Esophagus squamous epithelium (tissue), 5 donors: ENCODE results near the gene TRMT2A. TPM values are rescaled to one million over a fixed set of nuclear protein-coding genes. Genes with fewer than 3 reads are reported as not detected.

Experiments
- DNase-seq: peaks from one replicate; lab custom pipeline; 2025; lab: John Stamatoyannopoulos, UW
- H3K27ac ChIP-seq, 4 donors: fragments of 200-600 bp; sonication (generic); one replicate each; pipeline ENCODE4 v1.5.1; 2016 to 2019; ENCODE audit warnings: mild to moderate bottlenecking in 1 of 4
- H3K27me3 ChIP-seq, 4 donors: fragments of 200-600 bp; sonication (generic); 1 replicate in 3 of 4; 2 replicates in 1 of 4; pipeline versions ENCODE4 v1.5.1 to v1.6.0; 2017 to 2021; ENCODE audit warnings: antibody characterized with exemption in 1 of 4
- H3K36me3 ChIP-seq, 3 donors: fragments of 200-600 bp; sonication (generic); one replicate each; pipeline ENCODE4 v1.5.1; 2016 to 2019
- H3K4me1 ChIP-seq, 3 donors: fragments of 200-600 bp; sonication (generic); one replicate each; pipeline ENCODE4 v1.5.1; 2017 to 2019
- H3K4me3 ChIP-seq, 4 donors: fragments of 200-600 bp; sonication (generic); 1 replicate in 3 of 4; 2 replicates in 1 of 4; pipeline ENCODE4 v1.5.1; 2016 to 2019; ENCODE audit warnings: mild to moderate bottlenecking in 2 of 4, moderate library complexity in 1 of 4
- H3K9me3 ChIP-seq, 3 donors: fragments of 200-600 bp; sonication (generic); one replicate each; pipeline ENCODE4 v1.5.1; 2016 to 2019
- CTCF ChIP-seq, 6 experiments: fragments of 450-650 bp in 4 of 6; fragments of 200-600 bp in 2 of 6; sonication (generic) in 2 of 6; IDR thresholded peaks; one replicate each; pipeline ENCODE4 v1.5.1; 2016 to 2019; ENCODE audit warnings: antibody characterized with exemption in 6 of 6, mild to moderate bottlenecking in 4 of 6, moderate library complexity in 4 of 6
- POLR2A ChIP-seq, 4 donors: fragments of 450-650 bp; IDR thresholded peaks; one replicate each; pipeline ENCODE4 v1.6.1; 2017; ENCODE audit warnings: antibody characterized with exemption in 4 of 4, mild to moderate bottlenecking in 4 of 4, moderate library complexity in 3 of 4
- WGBS, 2 donors: methylation state at CpG; one replicate each; pipeline ENCODE4 v1.1.5; 2018; 5-methylcytosine and 5-hydroxymethylcytosine counted together
- intact Hi-C: fragments of 100-400 bp; cut with DNase I; formaldehyde crosslinking; loops from one replicate; pipeline ENCODE4 v1.15.0; 2022
- total RNA-seq, 4 donors: library from RNA; depleted of rRNA; stranded (reverse); fragments of >200 nt; gene quantifications; one replicate each; pipeline ENCODE4 v1.1.0, GENCODE V29; 2016
- donor health status: DM: yes; HTN: yes; CAD: no.

Gene TRMT2A
- total RNA-seq, 4 donors from 2014 or later: 30.9 to 58.6 (median 41.3) TPM

GRCh38 chr22:20135265-20135664 is 18.2 kb upstream of the TRMT2A start:
- Histone ChIP-seq H3K27ac (peak overlapping the region in 1 of 4 donors; percentile 9), H3K27me3 (no peaks in the 10 kb centered on the region), H3K36me3 (peaks cover 0 to 14% (median under 1%) of the 10 kb centered on the region in 3 donors), H3K9me3 (no peaks in the 10 kb centered on the region), H3K4me1 (peaks cover 39 to 78% (median 65%) of the 10 kb centered on the region in 3 donors), H3K4me3 (no peak overlapping the region)
- intact Hi-C loops: no loop called here
- no peak for DNase-seq
- no peak for TF ChIP-seq POLR2A (IDR thresholded peaks at IDR 0.05)
- no peak for TF ChIP-seq CTCF (IDR thresholded peaks at IDR 0.05)
- WGBS, 2 donors: 80% methylated on average over 2 of the region's 4 CpGs; no CpG with 5 or more reads in 1 of the 2 donors

- no peak for TF ChIP-seq POLR2A (IDR thresholded peaks at IDR 0.05)
- WGBS, 2 donors: 43 to 67% methylated on average over 3 to 6 of the region's 12 CpGs
- intact Hi-C loops: no loop called here
- no peak overlapping the region for H3K4me3 ChIP-seq
- H3K27ac ChIP-seq: no peak overlapping the region
- no peaks in the 10 kb centered on the region for H3K27me3 ChIP-seq
- no peak for DNase-seq
- peaks cover 0 to 2% (median 0%) of the 10 kb centered on the region in 3 donors for H3K36me3 ChIP-seq
- peaks cover 39 to 79% (median 65%) of the 10 kb centered on the region in 3 donors for H3K4me1 ChIP-seq
- H3K9me3 ChIP-seq: no peaks in the 10 kb centered on the region
These were observed 17.0 kb upstream of the TRMT2A start for GRCh38 chr22:20133930-20134549.

GRCh38 chr22:20132686-20133246 is 15.7 kb upstream of the TRMT2A start:
- TF ChIP-seq POLR2A (IDR thresholded peaks at IDR 0.05) (no peak), CTCF (IDR thresholded peaks at IDR 0.05) (no peak)
- peaks cover 34 to 69% (median 60%) of the 10 kb centered on the region in 3 donors for H3K4me1 ChIP-seq
- H3K27ac ChIP-seq: peak overlapping the region in 3 of 4 donors; percentile 59 to 98 (median 88)
- H3K9me3 ChIP-seq: no peaks in the 10 kb centered on the region
- DNase-seq: no peak
- peak overlapping the region; percentile 69 to 100 (median 90) for H3K4me3 ChIP-seq
- H3K36me3 ChIP-seq: peaks cover 0 to 2% (median 0%) of the 10 kb centered on the region in 3 donors
- 40 to 50% methylated on average over 1 to 4 of the region's 16 CpGs for WGBS, 2 donors
- H3K27me3 ChIP-seq: no peaks in the 10 kb centered on the region
- intact Hi-C loops: no loop called here

- no peak for TF ChIP-seq CTCF (IDR thresholded peaks at IDR 0.05)
- no peak for TF ChIP-seq POLR2A (IDR thresholded peaks at IDR 0.05)
- H3K27ac ChIP-seq: peak overlapping the region; percentile 59 to 98 (median 93)
- no CpG with 5 or more reads among the region's 72 CpGs for WGBS, 2 donors
- H3K36me3 ChIP-seq: peaks cover 0 to 9% (median 0%) of the 10 kb centered on the region in 3 donors
- H3K4me3 ChIP-seq: peak overlapping the region; percentile 69 to 100 (median 90)
- DNase-seq: no peak
- H3K9me3 ChIP-seq: no peaks in the 10 kb centered on the region
- intact Hi-C loops: no loop called here
- no peaks in the 10 kb centered on the region for H3K27me3 ChIP-seq
- H3K4me1 ChIP-seq: peaks cover 27 to 62% (median 53%) of the 10 kb centered on the region in 3 donors
These were observed 15.0 kb upstream of the TRMT2A start for GRCh38 chr22:20131859-20132685.

- H3K4me1 ChIP-seq: peaks cover 23 to 57% (median 47%) of the 10 kb centered on the region in 3 donors
- intact Hi-C loops: no loop called here
- H3K9me3 ChIP-seq: no peaks in the 10 kb centered on the region
- TF ChIP-seq CTCF (IDR thresholded peaks at IDR 0.05) (no peak), POLR2A (IDR thresholded peaks at IDR 0.05) (no peak)
- DNase-seq: no peak
- no CpG with 5 or more reads among the region's 43 CpGs for WGBS, 2 donors
- H3K27me3 ChIP-seq: no peaks in the 10 kb centered on the region
- H3K4me3 ChIP-seq: peak within 1 kb of the TSS; percentile 69 to 100 (median 90)
- H3K36me3 ChIP-seq: peaks cover 0 to 14% (median under 1%) of the 10 kb centered on the region in 3 donors
- peak within 1 kb of the TSS; percentile 88 to 98 (median 94) for H3K27ac ChIP-seq
These were observed 14.5 kb upstream of the TRMT2A start, which contains the start of gene ZDHHC8 for GRCh38 chr22:20131597-20131858. Gene ZDHHC8 (plus strand): TSS chr22:20131804. CDS start chr22:20131948, 144 bp downstream.
